Endothelial cell of umbilical vein (primary cell): ENCODE measurements around the gene IL9. TPM values are rescaled to one million over a fixed set of nuclear protein-coding genes. Genes with fewer than 3 reads are reported as not detected.

Experiments
- BruUV-seq: library from RNA; stranded (reverse); fragments of 400-500 nt; replicated peaks from 2 replicates; lab custom pipeline; 2021; lab: Mats Ljungman, UMichigan
- CTCF ChIA-PET: fragments of 300-600, 350-600 bp; sonication (Branson Sonifier 250); formaldehyde crosslinking; loops from one replicate; lab custom pipeline; 2021; ENCODE audit warnings: antibody characterized with exemption, inconsistent platforms; lab: Charles Lee
- POLR2A ChIA-PET: fragments of 300-600, 350-600 bp; sonication (Branson Sonifier 250); formaldehyde crosslinking; loops from one replicate; lab custom pipeline; 2021; ENCODE audit warnings: antibody characterized with exemption, inconsistent platforms; lab: Charles Lee
- DNase-seq: peaks from one replicate; pipeline ENCODE4 v3.0.0-alpha.2; 2011; ENCODE audit warnings: low read depth, low spot score
- FAIRE-seq: peaks from 2 replicates; lab custom pipeline; 2011; peaks lifted over from hg19 to GRCh38; lab: Jason Lieb, UNC
- H2AFZ ChIP-seq: 2 replicates; pipeline ENCODE4 v1.6.0; 2012; ENCODE audit warnings: low read depth, low read length, control low read depth, inconsistent platforms
- H3K27ac ChIP-seq: 2 replicates; pipeline ENCODE4 v1.5.1; 2011; ENCODE audit warnings: low read depth, mild to moderate bottlenecking, control low read depth, low read length, moderate library complexity; ENCODE audit not compliant: insufficient read depth
- H3K27me3 ChIP-seq, 2 experiments: 2 replicates each; pipeline versions ENCODE4 v1.6.0 to v1.6.1; 2011; ENCODE audit warnings: low read length in 2 of 2, mixed read lengths in 1 of 2; ENCODE audit not compliant: control insufficient read depth in 2 of 2, insufficient read depth in 2 of 2
- H3K36me3 ChIP-seq, 2 experiments: 2 replicates in 1 of 2; 3 replicates in 1 of 2; pipeline ENCODE4 v1.5.1; 2011; ENCODE audit warnings: low read length in 2 of 2, mild to moderate bottlenecking in 1 of 2, moderate library complexity in 1 of 2; ENCODE audit not compliant: control insufficient read depth in 2 of 2, insufficient read depth in 2 of 2; ENCODE audit errors: extremely low read depth in 1 of 2
- H3K4me1 ChIP-seq: 3 replicates; pipeline ENCODE4 v1.5.1; 2011; ENCODE audit warnings: mild to moderate bottlenecking, low read length; ENCODE audit not compliant: control insufficient read depth, insufficient read depth; ENCODE audit errors: extremely low read depth
- H3K4me2 ChIP-seq: 2 replicates; pipeline ENCODE4 v1.6.1; 2011; ENCODE audit warnings: low read length, control low read depth, mixed read lengths; ENCODE audit not compliant: insufficient read depth
- H3K4me3 ChIP-seq, 3 experiments: fragments of 200-600 bp in 1 of 3; sonication (generic), shearing (Covaris generic) in 1 of 3; replicated peaks in 1 of 3; 2 replicates each; pipeline ENCODE4 v1.5.1; 2011 to 2016; ENCODE audit warnings: control low read depth in 3 of 3, low read length in 3 of 3, mild to moderate bottlenecking in 2 of 3, inconsistent platforms in 1 of 3, low read depth in 1 of 3, moderate library complexity in 1 of 3; ENCODE audit not compliant: insufficient read depth in 1 of 3
- H3K79me2 ChIP-seq: 2 replicates; pipeline ENCODE4 v1.6.0; 2012; ENCODE audit warnings: low read length, inconsistent platforms; ENCODE audit not compliant: control insufficient read depth, insufficient read depth
- H3K9ac ChIP-seq: replicated peaks from 2 replicates; pipeline ENCODE3; 2011; ENCODE audit warnings: low read length, control low read depth; ENCODE audit not compliant: insufficient read depth; ENCODE audit errors: extremely low read depth
- H3K9me1 ChIP-seq: replicated peaks from 3 replicates; pipeline ENCODE4 v1.6.0; 2011; ENCODE audit warnings: mild to moderate bottlenecking, low read length; ENCODE audit not compliant: control insufficient read depth, insufficient read depth; ENCODE audit errors: extremely low read depth
- H3K9me3 ChIP-seq: replicated peaks from 2 replicates; pipeline ENCODE4 v1.5.1; 2012; ENCODE audit warnings: low read length, inconsistent platforms; ENCODE audit not compliant: control insufficient read depth, insufficient read depth
- H4K20me1 ChIP-seq: replicated peaks from 2 replicates; pipeline ENCODE3; 2011; ENCODE audit warnings: mild to moderate bottlenecking, low read length; ENCODE audit not compliant: control insufficient read depth, insufficient read depth; ENCODE audit errors: extremely low read depth
- CTCF ChIP-seq, 2 donors: IDR thresholded peaks; 1 replicate in 1 of 2; 2 replicates in 1 of 2; pipeline ENCODE4 v1.5.1; 2011; ENCODE audit warnings: low read length in 2 of 2, mild to moderate bottlenecking in 2 of 2, moderate library complexity in 2 of 2, control low read depth in 1 of 2, inconsistent platforms in 1 of 2, low read depth in 1 of 2; ENCODE audit not compliant: insufficient read depth in 1 of 2; ENCODE audit errors: extremely low read depth in 1 of 2
- EZH2 ChIP-seq: IDR thresholded peaks from 2 replicates; pipeline ENCODE4 v1.6.1; 2012; ENCODE audit warnings: borderline replicate concordance, low read depth, mild to moderate bottlenecking, moderate library complexity, low read length, inconsistent platforms; ENCODE audit not compliant: severe bottlenecking
- FOS ChIP-seq: IDR thresholded peaks from 2 replicates; pipeline ENCODE4 v1.6.1; 2011; ENCODE audit warnings: mild to moderate bottlenecking, low read length, moderate library complexity, borderline replicate concordance; ENCODE audit not compliant: insufficient read depth
- GATA2 ChIP-seq: IDR thresholded peaks from 2 replicates; pipeline ENCODE4 v1.7.0; 2011; ENCODE audit warnings: low read depth, mild to moderate bottlenecking, moderate library complexity, mixed read lengths, low read length; ENCODE audit not compliant: insufficient read length, insufficient read depth
- JUN ChIP-seq: IDR thresholded peaks from 2 replicates; pipeline ENCODE4 v1.6.1; 2011; ENCODE audit warnings: borderline replicate concordance, low read depth; ENCODE audit not compliant: insufficient read length, insufficient read depth
- MAX ChIP-seq: IDR thresholded peaks from 2 replicates; pipeline ENCODE4 v1.6.1; 2011; ENCODE audit not compliant: insufficient read depth, insufficient read length
- MYC ChIP-seq: IDR thresholded peaks from one replicate; pipeline ENCODE4 v1.6.1; 2011; ENCODE audit warnings: mild to moderate bottlenecking, low read depth, low read length
- POLR2A ChIP-seq: IDR thresholded peaks from 2 replicates; pipeline ENCODE4 v1.6.1; 2012; ENCODE audit warnings: low read depth, mild to moderate bottlenecking, control low read depth, low read length
- POLR2AphosphoS5 ChIP-seq: IDR thresholded peaks from 2 replicates; pipeline ENCODE4 v1.6.1; 2012; ENCODE audit warnings: low read depth, mild to moderate bottlenecking, control low read depth, low read length, moderate library complexity; ENCODE audit not compliant: insufficient read depth
- dilution Hi-C: fragments of 300-500 bp; cut with MboI; formaldehyde crosslinking; loops from one replicate; pipeline ENCODE4 v1.15.0; 2019; ENCODE audit warnings: low sequenced_read_pairs; ENCODE audit not compliant: extremely low pct_ligation_motif_present
- intact Hi-C: fragments of 100-400 bp; cut with micrococcal nuclease; formaldehyde crosslinking; loops from one replicate; pipeline ENCODE4 v1.10.0; 2022
- polyA plus RNA-seq, 4 experiments: library from polyadenylated mRNA; depleted of rRNA in 3 of 4; stranded (reverse) in 3 of 4; unstranded in 1 of 4; fragments of >200 nt; gene quantifications; 2 replicates each; pipeline versions ENCODE4 v1.2.1 to v1.2.3, GENCODE V29; 2011 to 2012; ENCODE audit warnings: missing spikeins in 1 of 4
- total RNA-seq: library from RNA; stranded (reverse); gene quantifications from 2 replicates; pipeline ENCODE4 v1.2.3, GENCODE V29; 2021

IL9 gene
- total and polyA plus RNA-seq, 2 donors (not counting 3 experiments of a cell fraction or from before 2014, with no cell fraction given) = not detected

GRCh38 chr5:135850671-135851070 is 45.0 kb downstream of the IL9 start:
- TF ChIP-seq GATA2 (no peak), FOS (no peak), MAX (no peak), CTCF (IDR thresholded peaks at IDR 0.05; ENCODE audit: extremely low read depth in 1 of 2, insufficient read depth in 1 of 2, low read depth in 1 of 2, low read length in 2 of 2) (no peak), POLR2AphosphoS5 (no peak), MYC (no peak), JUN (no peak), EZH2 (no peak), POLR2A (no peak)
- ChIA-PET CTCF (no interaction called here), POLR2A (no interaction called here)
- H3K36me3 ChIP-seq = no peaks in the 10 kb centered on the region
- no peaks in the 10 kb centered on the region for H3K27me3 ChIP-seq
- intact Hi-C loops = no loop called here
- DNase-seq (no peak), FAIRE-seq (no peak)
- no peaks in the 10 kb centered on the region for H4K20me1 ChIP-seq
- H3K9me3 ChIP-seq = no peaks in the 10 kb centered on the region
- no TSS peak for BruUV-seq
- H3K4me2 ChIP-seq = no peak overlapping the region
- no peaks in the 10 kb centered on the region for H3K9me1 ChIP-seq
- no peaks in the 10 kb centered on the region for H3K4me1 ChIP-seq
- no peaks in the 10 kb centered on the region for H3K79me2 ChIP-seq
- dilution Hi-C loops = no loop called here
- no peak overlapping the region for H3K4me3 ChIP-seq
- H3K27ac ChIP-seq = no peak overlapping the region
- no peak overlapping the region for H2AFZ ChIP-seq
- no peak overlapping the region for H3K9ac ChIP-seq
